Activated effector memory CD4-positive, alpha-beta T cell treated with anti-CD3 and anti-CD28 coated beads, Interleukin-2, amount 50 U/mL, for 16 hours (primary cell): ENCODE measurements around the gene BMP5.

Experiments
- DNase-seq: peaks from one replicate; pipeline ENCODE4 v3.0.0-alpha.2; 2020

Gene BMP5

GRCh38 chr6:55798571-55798970, 76.8 kb downstream of the BMP5 start:
- no peak for DNase-seq

- DNase-seq = no peak
Observed at GRCh38 chr6:55794136-55794812, 81.1 kb downstream of the BMP5 start.

- DNase-seq = no peak
Observed at GRCh38 chr6:55785273-55785672, 90.1 kb downstream of the BMP5 start.

GRCh38 chr6:55782275-55782674, 93.1 kb downstream of the BMP5 start:
- DNase-seq = no peak

GRCh38 chr6:55778705-55779104, 96.7 kb downstream of the BMP5 start:
- no peak for DNase-seq

DNA sequence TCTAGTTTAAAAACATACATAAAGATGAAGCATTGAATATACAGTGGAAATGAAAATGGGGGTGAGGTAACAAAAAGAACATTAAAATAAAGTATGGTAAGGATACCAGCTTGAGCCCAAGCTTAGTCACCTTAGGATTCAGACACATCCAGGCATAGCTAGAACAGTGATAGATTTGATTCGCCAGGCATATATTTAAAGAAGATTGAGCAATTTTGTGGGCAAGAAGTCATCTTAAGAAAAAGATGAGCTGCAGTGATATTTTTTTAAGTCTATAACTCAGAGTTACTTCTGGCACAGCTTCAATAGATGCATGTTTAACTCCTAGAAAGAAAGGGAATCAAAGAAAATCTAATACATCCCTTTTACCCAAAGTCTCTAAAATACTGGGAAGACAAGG, 97.9 kb downstream of the BMP5 start:
- no peak for DNase-seq

- DNase-seq = no peak
Observed at GRCh38 chr6:55776113-55776512, 99.3 kb downstream of the BMP5 start.

DNA sequence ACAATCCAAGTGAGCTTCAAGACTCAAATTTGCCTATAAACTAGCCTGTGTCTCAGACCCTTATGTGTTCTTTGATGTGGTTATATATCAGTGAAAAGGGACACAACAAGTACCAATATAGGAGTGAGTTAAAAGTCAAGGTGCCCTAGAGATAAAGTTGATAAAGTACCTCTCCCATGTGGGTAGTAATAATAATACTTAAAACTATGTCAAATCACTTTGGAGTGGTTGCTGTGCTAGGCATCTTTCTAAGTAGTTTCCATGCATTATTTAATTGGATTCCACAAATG, 100.4 kb downstream of the BMP5 start:
- no peak for DNase-seq

GRCh38 chr6:55774286-55775028, 100.9 kb downstream of the BMP5 start:
- DNase-seq = no peak

DNA sequence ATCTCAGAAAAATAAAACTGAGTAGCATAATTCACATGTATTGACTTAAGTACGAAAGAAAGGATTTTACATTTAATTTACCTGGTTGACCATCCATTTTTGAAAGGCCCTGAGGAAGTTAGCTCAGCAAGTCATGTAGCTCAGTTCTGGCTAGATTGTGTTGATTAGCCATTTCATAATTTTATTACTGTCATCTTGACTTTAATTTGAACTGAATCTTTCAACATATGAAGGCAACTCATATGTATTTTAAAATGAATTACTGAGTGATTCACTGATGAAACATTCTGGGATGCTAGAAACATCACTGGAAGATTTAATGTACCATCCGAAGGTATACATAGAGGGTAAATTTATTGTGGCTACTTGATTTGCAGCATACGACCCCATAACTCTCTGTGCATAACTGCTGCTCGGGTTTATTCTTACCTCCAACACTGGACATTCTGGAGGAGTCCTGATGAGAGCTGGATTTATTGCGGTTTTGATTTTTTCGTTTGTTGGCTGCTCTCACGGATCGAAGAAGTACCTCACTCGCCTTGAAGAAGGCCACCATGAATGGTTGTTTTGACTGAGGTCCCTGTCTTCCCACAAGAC, 101.7 kb downstream of the BMP5 start:
- no peak for DNase-seq

- no peak for DNase-seq
Observed at GRCh38 chr6:55772730-55773129, 102.7 kb downstream of the BMP5 start.

GRCh38 chr6:55759536-55759935, 115.9 kb downstream of the BMP5 start:
- DNase-seq = no peak

DNA sequence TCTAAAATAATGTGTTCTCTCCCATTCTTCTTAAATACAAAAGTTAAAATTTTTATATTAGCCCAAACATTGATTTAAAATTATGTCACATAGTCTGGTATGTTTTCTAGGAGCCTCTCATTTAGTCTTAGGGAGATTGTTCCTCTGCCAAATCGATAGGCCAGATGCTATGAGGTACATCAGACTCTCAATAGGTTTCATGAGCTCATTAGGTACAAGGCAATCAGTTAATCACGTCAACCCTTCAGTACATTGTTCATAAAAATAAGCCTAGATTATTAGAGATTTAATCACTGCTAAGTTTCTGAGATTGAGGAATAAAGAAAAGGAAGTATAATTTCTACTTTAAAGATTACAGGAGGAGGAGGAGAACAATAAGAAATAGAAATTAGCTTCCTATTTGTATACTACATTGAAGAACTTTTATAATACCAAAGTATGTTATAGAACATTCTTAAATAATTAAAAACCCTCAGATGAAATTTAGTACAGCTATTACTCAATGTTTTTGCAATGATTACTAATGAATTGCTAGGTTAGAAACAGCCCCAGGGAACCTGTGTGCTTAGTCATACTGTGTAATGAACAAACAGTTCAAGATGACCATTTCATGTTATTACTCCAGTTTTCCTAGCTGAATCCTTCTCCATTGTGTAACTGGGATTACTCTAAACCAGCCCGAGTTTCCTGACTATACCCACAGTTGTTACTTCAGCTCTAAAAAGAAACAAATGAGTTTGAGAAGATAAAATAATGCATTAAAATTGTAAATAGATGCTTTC, 117.0 kb downstream of the BMP5 start:
- DNase-seq = no peak

- no peak for DNase-seq
Observed at GRCh38 chr6:55756531-55757031, 118.8 kb downstream of the BMP5 start.

DNA sequence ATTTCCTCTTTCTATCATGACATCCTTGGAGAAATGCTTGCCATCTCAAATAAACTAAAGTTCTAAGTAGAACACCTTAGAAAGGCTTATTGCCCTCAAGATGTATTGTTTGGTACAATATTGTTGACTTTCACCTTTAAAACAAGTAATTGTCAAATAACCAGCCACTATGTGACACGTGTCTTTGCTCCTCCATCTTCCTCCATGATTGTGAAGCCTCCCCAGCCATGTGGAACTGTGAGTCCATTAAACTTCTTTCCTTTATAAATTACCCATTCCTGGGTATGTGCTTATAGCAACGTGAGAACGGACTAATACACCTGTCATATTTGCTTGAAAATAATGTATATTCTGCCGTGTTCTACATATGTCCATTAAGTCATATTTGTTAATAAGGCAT, 126.5 kb downstream of the BMP5 start:
- no peak for DNase-seq

DNA sequence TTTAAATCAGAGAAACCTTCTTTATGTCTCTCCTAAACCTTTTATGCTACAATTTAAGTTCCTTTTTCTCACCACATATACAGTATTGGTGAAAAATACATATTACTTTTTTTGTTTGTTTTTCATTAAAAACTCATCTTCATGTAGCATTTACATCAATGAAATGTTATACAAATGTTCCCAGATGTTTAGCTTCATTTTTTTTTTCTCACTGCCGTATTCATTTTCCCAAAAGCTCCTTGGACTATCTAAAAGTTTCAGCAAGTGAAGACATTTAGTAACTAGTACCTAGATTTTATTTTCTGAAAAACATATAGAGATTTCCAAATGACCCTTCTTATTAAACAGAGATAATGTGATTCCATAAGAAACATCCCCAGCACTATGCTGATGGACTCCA, 128.9 kb downstream of the BMP5 start:
- no peak for DNase-seq

- DNase-seq = no peak
Observed at GRCh38 chr6:55734256-55734655, 141.1 kb downstream of the BMP5 start.

GRCh38 chr6:55729665-55730064, 145.7 kb downstream of the BMP5 start:
- DNase-seq = no peak

DNA sequence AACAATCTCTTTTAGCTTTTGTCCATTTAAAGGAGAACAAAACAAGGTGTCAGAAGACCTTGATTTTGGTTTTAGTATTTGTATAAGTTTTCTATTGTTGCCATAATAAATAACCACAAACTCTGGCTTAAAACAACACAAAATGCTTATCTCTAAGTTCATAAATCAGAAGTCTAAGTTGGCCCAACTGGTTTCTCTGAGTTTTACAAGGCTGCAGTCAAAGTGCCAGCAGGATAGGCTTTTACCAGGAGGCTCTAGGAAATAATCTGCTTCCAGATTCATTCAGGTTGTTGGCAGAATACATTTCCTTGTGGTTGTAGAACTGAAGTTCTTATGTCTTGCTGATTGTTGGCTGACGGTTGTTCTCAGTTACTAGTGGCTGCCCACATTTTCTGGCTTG, 149.2 kb downstream of the BMP5 start:
- DNase-seq = no peak

- DNase-seq = no peak
Observed at GRCh38 chr6:55714831-55715230, 160.6 kb downstream of the BMP5 start.

DNA sequence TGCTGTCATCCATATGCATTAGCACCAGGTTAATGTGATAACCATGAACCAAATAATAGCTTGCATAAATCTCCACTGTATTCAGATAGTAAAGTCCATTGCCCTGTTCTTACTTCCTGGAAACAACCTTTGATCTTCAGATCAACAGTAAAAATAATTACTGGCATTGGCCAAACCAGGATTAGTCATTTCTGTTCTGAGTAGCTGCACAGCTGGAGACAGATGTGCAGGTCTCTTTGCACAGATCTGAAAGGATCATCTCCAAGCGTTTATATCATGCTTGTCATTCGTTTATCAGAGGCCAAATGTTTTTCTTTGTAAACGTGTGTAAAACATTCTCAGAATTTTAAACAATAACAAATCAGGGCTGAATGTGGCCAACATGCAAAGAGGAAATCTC, 162.0 kb downstream of the BMP5 start:
- DNase-seq = no peak

GRCh38 chr6:55708711-55709110, 166.7 kb downstream of the BMP5 start:
- no peak for DNase-seq
